GM23338 (cell line): ENCODE data around the gene VBP1. TPM values are rescaled to one million over a fixed set of nuclear protein-coding genes. Genes with fewer than 3 reads are reported as not detected.

Source experiments
- ATAC-seq: fragments of 200-7000 bp; cut with Tn5 transposase; 3 replicates; pipeline ENCODE4 v1.9.1; 2020
- DNase-seq: peaks from one replicate; pipeline ENCODE4 v3.0.0-alpha.2; 2015; ENCODE audit warnings: low spot score
- H2AFZ ChIP-seq: fragments of 200-600 bp; sonication (generic); 2 replicates; pipeline ENCODE4 v1.8.0; 2016; ENCODE audit warnings: antibody characterized with exemption, mild to moderate bottlenecking, moderate library complexity
- H3F3A ChIP-seq: fragments of 200-600 bp; sonication (generic); replicated peaks from 2 replicates; pipeline ENCODE4 v1.8.0; 2017; ENCODE audit warnings: antibody characterized with exemption, mixed run types, low read depth
- H3K27ac ChIP-seq: fragments of 200-600 bp; sonication (generic); 2 replicates; pipeline ENCODE4 v1.6.1; 2016; ENCODE audit warnings: low read depth
- H3K27me3 ChIP-seq: fragments of 200-600 bp; sonication (generic); 2 replicates; pipeline ENCODE4 v1.8.0; 2016; ENCODE audit warnings: mild to moderate bottlenecking, mixed run types, moderate library complexity; ENCODE audit not compliant: insufficient read depth
- H3K36me3 ChIP-seq: fragments of 200-600 bp; sonication (generic); 2 replicates; pipeline ENCODE4 v1.8.0; 2016; ENCODE audit warnings: mild to moderate bottlenecking; ENCODE audit not compliant: insufficient read depth
- H3K4me1 ChIP-seq: fragments of 200-600 bp; sonication (generic); 2 replicates; pipeline ENCODE4 v1.8.0; 2016; ENCODE audit warnings: mild to moderate bottlenecking, moderate library complexity; ENCODE audit not compliant: insufficient read depth
- H3K4me2 ChIP-seq: fragments of 200-600 bp; sonication (generic); 2 replicates; pipeline ENCODE4 v1.7.1; 2017; ENCODE audit warnings: mixed run types
- H3K4me3 ChIP-seq: fragments of 200-600 bp; sonication (generic); 2 replicates; pipeline ENCODE4 v1.6.1; 2016; ENCODE audit warnings: mixed run types
- H3K79me2 ChIP-seq: fragments of 200-600 bp; sonication (generic); replicated peaks from 2 replicates; pipeline ENCODE4 v1.8.0; 2017; ENCODE audit warnings: mild to moderate bottlenecking; ENCODE audit not compliant: insufficient read depth
- H3K9me2 ChIP-seq: fragments of 200-600 bp; sonication (generic); 2 replicates; pipeline ENCODE4 v1.8.0; 2017; ENCODE audit not compliant: insufficient read depth
- H4K20me1 ChIP-seq: fragments of 200-600 bp; sonication (generic); replicated peaks from 2 replicates; pipeline ENCODE4 v1.8.0; 2017; ENCODE audit warnings: mild to moderate bottlenecking; ENCODE audit not compliant: insufficient read depth
- H3K27ac Mint-ChIP-seq: 2 replicates; pipeline ENCODE4 v1.8.0; 2020; ENCODE audit warnings: inconsistent platforms, mild to moderate bottlenecking, moderate library complexity, mixed read lengths
- H3K27me3 Mint-ChIP-seq: 3 replicates; pipeline ENCODE4 v1.8.0; 2022; ENCODE audit warnings: low read depth, mild to moderate bottlenecking, moderate library complexity, mixed read lengths, inconsistent platforms; ENCODE audit not compliant: insufficient read depth, poor library complexity
- H3K36me3 Mint-ChIP-seq: 3 replicates; pipeline ENCODE4 v1.8.0; 2021; ENCODE audit warnings: low read depth, mild to moderate bottlenecking, inconsistent platforms, moderate library complexity, mixed read lengths
- H3K4me1 Mint-ChIP-seq: 3 replicates; pipeline ENCODE4 v1.8.0; 2020; ENCODE audit warnings: mild to moderate bottlenecking, inconsistent platforms, mixed read lengths
- H3K4me3 Mint-ChIP-seq: 3 replicates; pipeline ENCODE4 v1.8.0; 2021; ENCODE audit warnings: moderate library complexity, mild to moderate bottlenecking, inconsistent platforms, mixed read lengths
- H3K9me3 Mint-ChIP-seq: 3 replicates; pipeline ENCODE4 v1.8.0; 2020; ENCODE audit warnings: moderate library complexity, mild to moderate bottlenecking, inconsistent platforms, mixed read lengths
- CREB1 ChIP-seq: fragments of 250-450 bp; sonication (Bioruptor Pico); IDR thresholded peaks from 2 replicates; pipeline ENCODE4 v1.5.0; 2020; ENCODE audit warnings: low read depth, mild to moderate bottlenecking, moderate library complexity
- ETS1 ChIP-seq: IDR thresholded peaks from 2 replicates; pipeline ENCODE4 v1.6.1; 2016; ENCODE audit warnings: antibody characterized with exemption
- STAT1 ChIP-seq: IDR thresholded peaks from one replicate; pipeline ENCODE4 v1.6.1; 2016; ENCODE audit warnings: antibody characterized with exemption; ENCODE audit not compliant: unreplicated experiment
- polyA plus RNA-seq: library from polyadenylated mRNA; unstranded; fragments of >200 nt; fragmentation: Nextera tagmentation; extraction: Ambion mirVana; gene quantifications from 2 replicates; pipeline ENCODE4 v1.2.1, GENCODE V29; 2016
- total RNA-seq: library from RNA; depleted of rRNA; stranded (reverse); fragments of >200 nt; shearing (Covaris generic); gene quantifications from 2 replicates; pipeline ENCODE4 v1.2.3, GENCODE V29; 2014
- TF ChIP-seq, protein P1 (sequence below): fragments of 250-450 bp; sonication (Bioruptor Pico); IDR thresholded peaks from 2 replicates; pipeline ENCODE4 v1.5.0; 2020; ENCODE audit warnings: mild to moderate bottlenecking, moderate library complexity

Gene VBP1
- total and polyA plus RNA-seq, 2 experiments from 2014 or later, result 62.5 to 84.4 TPM

- no peak for TF ChIP-seq ETS1
These were observed 19.6 kb downstream of the VBP1 start (continued) for GRCh38 chrX:155235891-155236290.

GRCh38 chrX:155237719-155238118 lies 21.5 kb downstream of the VBP1 start:
- no peak for ATAC-seq
- no peak overlapping the region for H3K27ac ChIP-seq
- H3K4me1 Mint-ChIP-seq, result peaks cover 3% of the 10 kb centered on the region; the same call in 1 of the 3 replicates

More at GRCh38 chrX:155237719-155238118, 21.5 kb downstream of the VBP1 start:
- Mint-ChIP-seq H3K27ac (no peak overlapping the region), H3K36me3 (peaks cover 23% of the 10 kb centered on the region), H3K4me3 (no peak overlapping the region), H3K9me3 (no peaks in the 10 kb centered on the region), H3K27me3 (no peaks in the 10 kb centered on the region)
- Histone ChIP-seq H3K9me2 (no peaks in the 10 kb centered on the region), H2AFZ (no peak overlapping the region), H3K27me3 (no peaks in the 10 kb centered on the region), H3K4me2 (no peak overlapping the region), H3K4me1 (no peaks in the 10 kb centered on the region), H3F3A (no peaks in the 10 kb centered on the region), H3K36me3 (no peaks in the 10 kb centered on the region), H3K4me3 (no peak overlapping the region), H3K79me2 (no peaks in the 10 kb centered on the region), H4K20me1 (no peaks in the 10 kb centered on the region)
- no peak for TF ChIP-seq STAT1
- TF ChIP-seq, protein P1, sequence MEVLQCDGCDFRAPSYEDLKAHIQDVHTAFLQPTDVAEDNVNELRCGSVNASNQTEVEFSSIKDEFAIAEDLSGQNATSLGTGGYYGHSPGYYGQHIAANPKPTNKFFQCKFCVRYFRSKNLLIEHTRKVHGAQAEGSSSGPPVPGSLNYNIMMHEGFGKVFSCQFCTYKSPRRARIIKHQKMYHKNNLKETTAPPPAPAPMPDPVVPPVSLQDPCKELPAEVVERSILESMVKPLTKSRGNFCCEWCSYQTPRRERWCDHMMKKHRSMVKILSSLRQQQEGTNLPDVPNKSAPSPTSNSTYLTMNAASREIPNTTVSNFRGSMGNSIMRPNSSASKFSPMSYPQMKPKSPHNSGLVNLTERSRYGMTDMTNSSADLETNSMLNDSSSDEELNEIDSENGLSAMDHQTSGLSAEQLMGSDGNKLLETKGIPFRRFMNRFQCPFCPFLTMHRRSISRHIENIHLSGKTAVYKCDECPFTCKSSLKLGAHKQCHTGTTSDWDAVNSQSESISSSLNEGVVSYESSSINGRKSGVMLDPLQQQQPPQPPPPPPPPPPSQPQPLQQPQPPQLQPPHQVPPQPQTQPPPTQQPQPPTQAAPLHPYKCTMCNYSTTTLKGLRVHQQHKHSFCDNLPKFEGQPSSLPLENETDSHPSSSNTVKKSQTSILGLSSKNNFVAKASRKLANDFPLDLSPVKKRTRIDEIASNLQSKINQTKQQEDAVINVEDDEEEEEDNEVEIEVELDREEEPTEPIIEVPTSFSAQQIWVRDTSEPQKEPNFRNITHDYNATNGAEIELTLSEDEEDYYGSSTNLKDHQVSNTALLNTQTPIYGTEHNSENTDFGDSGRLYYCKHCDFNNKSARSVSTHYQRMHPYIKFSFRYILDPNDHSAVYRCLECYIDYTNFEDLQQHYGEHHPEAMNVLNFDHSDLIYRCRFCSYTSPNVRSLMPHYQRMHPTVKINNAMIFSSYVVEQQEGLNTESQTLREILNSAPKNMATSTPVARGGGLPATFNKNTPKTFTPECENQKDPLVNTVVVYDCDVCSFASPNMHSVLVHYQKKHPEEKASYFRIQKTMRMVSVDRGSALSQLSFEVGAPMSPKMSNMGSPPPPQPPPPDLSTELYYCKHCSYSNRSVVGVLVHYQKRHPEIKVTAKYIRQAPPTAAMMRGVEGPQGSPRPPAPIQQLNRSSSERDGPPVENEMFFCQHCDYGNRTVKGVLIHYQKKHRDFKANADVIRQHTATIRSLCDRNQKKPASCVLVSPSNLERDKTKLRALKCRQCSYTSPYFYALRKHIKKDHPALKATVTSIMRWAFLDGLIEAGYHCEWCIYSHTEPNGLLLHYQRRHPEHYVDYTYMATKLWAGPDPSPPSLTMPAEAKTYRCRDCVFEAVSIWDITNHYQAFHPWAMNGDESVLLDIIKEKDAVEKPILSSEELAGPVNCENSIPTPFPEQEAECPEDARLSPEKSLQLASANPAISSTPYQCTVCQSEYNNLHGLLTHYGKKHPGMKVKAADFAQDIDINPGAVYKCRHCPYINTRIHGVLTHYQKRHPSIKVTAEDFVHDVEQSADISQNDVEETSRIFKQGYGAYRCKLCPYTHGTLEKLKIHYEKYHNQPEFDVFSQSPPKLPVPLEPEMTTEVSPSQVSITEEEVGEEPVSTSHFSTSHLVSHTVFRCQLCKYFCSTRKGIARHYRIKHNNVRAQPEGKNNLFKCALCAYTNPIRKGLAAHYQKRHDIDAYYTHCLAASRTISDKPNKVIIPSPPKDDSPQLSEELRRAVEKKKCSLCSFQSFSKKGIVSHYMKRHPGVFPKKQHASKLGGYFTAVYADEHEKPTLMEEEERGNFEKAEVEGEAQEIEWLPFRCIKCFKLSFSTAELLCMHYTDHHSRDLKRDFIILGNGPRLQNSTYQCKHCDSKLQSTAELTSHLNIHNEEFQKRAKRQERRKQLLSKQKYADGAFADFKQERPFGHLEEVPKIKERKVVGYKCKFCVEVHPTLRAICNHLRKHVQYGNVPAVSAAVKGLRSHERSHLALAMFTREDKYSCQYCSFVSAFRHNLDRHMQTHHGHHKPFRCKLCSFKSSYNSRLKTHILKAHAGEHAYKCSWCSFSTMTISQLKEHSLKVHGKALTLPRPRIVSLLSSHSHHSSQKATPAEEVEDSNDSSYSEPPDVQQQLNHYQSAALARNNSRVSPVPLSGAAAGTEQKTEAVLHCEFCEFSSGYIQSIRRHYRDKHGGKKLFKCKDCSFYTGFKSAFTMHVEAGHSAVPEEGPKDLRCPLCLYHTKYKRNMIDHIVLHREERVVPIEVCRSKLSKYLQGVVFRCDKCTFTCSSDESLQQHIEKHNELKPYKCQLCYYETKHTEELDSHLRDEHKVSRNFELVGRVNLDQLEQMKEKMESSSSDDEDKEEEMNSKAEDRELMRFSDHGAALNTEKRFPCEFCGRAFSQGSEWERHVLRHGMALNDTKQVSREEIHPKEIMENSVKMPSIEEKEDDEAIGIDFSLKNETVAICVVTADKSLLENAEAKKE (CRISPR knock-in tag), result no peak
- TF ChIP-seq CREB1 (CRISPR knock-in tag), result no peak
- DNase-seq, result no peak
